HL-60 (cell line): ENCODE data around the gene MAPK10.
"Not testable (repeated sequence)": the region's sequence is repeated elsewhere in the genome, so short reads cannot be mapped to it uniquely, and the experiment has no call there.

ENCODE experiments used
- DNase-seq, 2 experiments: peaks; one replicate each; pipeline ENCODE4 v3.0.0-alpha.2; 2010 to 2020; ENCODE audit warnings: low read depth in 1 of 2, low spot score in 1 of 2
- H3K27ac ChIP-seq: fragments of 250-450 bp; sonication (Bioruptor Pico); replicated peaks from 2 replicates; pipeline ENCODE4 v1.5.1; 2020; ENCODE audit warnings: mild to moderate bottlenecking, moderate library complexity
- H3K27me3 ChIP-seq: fragments of 250-450 bp; sonication (Bioruptor Pico); 2 replicates; pipeline ENCODE4 v1.5.1; 2021; ENCODE audit warnings: mild to moderate bottlenecking, moderate library complexity; ENCODE audit not compliant: insufficient read depth, poor library complexity, severe bottlenecking
- H3K4me3 ChIP-seq: replicated peaks from 2 replicates; pipeline ENCODE4 v1.5.1; 2011; ENCODE audit warnings: mild to moderate bottlenecking, control low read depth, low read length; ENCODE audit not compliant: insufficient read depth
- GABPA ChIP-seq: IDR thresholded peaks from 2 replicates; pipeline ENCODE4 v1.6.1; 2012; ENCODE audit warnings: low read depth
- POLR2AphosphoS5 ChIP-seq: IDR thresholded peaks from 2 replicates; pipeline ENCODE4 v1.6.1; 2012; ENCODE audit warnings: low read depth
- SPI1 ChIP-seq: IDR thresholded peaks from 2 replicates; pipeline ENCODE4 v1.6.1; 2012; ENCODE audit warnings: low read depth, mild to moderate bottlenecking, borderline replicate concordance
- TF ChIP-seq, protein P1 (sequence below): IDR thresholded peaks from one replicate; pipeline ENCODE4 v1.5.1; 2011; ENCODE audit warnings: low read length, control low read depth, inconsistent platforms; ENCODE audit not compliant: insufficient read depth
- TF ChIP-seq, protein P2 (sequence below): IDR thresholded peaks from 2 replicates; pipeline ENCODE4 v1.6.1; 2012; ENCODE audit warnings: low read depth; ENCODE audit not compliant: insufficient replicate concordance

Gene MAPK10

DNA sequence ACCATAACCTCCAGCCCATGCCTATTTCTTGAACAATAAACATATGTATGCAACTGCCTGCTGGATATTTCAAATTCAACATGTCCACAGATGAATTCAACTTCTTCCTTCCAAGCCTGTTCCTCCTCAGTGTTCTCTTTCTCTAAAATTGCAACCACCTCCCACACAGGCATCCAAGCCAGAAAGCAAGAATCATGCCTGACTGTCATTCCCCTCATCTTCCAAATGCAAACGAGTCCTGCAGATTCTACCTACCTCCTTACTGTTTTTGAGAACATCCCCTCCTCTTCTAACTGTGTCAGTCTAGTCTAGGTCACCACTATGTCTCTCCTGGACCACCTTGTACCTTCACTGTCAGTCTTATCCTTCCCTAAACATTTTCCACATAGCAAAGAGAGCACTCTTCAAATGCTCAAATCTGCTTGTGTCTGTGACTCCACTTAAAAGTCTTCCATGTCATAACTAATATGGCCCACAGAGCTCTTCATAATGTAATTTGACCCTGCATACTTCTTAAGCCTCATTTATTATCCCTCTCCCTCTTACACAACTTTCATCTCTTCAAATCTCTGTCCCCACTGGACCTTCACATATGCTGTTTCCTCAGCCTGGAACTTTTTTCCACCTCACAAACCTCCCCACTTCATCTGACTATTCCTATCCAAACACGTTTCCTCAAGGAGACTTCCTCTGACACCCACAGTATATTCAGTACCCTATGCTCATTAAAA lies 25.7 kb downstream of the MAPK10 start:
- H3K4me3 ChIP-seq, result no peak overlapping the region
- TF ChIP-seq, protein P1, sequence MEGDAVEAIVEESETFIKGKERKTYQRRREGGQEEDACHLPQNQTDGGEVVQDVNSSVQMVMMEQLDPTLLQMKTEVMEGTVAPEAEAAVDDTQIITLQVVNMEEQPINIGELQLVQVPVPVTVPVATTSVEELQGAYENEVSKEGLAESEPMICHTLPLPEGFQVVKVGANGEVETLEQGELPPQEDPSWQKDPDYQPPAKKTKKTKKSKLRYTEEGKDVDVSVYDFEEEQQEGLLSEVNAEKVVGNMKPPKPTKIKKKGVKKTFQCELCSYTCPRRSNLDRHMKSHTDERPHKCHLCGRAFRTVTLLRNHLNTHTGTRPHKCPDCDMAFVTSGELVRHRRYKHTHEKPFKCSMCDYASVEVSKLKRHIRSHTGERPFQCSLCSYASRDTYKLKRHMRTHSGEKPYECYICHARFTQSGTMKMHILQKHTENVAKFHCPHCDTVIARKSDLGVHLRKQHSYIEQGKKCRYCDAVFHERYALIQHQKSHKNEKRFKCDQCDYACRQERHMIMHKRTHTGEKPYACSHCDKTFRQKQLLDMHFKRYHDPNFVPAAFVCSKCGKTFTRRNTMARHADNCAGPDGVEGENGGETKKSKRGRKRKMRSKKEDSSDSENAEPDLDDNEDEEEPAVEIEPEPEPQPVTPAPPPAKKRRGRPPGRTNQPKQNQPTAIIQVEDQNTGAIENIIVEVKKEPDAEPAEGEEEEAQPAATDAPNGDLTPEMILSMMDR, result no peak
- TF ChIP-seq, protein P2, sequence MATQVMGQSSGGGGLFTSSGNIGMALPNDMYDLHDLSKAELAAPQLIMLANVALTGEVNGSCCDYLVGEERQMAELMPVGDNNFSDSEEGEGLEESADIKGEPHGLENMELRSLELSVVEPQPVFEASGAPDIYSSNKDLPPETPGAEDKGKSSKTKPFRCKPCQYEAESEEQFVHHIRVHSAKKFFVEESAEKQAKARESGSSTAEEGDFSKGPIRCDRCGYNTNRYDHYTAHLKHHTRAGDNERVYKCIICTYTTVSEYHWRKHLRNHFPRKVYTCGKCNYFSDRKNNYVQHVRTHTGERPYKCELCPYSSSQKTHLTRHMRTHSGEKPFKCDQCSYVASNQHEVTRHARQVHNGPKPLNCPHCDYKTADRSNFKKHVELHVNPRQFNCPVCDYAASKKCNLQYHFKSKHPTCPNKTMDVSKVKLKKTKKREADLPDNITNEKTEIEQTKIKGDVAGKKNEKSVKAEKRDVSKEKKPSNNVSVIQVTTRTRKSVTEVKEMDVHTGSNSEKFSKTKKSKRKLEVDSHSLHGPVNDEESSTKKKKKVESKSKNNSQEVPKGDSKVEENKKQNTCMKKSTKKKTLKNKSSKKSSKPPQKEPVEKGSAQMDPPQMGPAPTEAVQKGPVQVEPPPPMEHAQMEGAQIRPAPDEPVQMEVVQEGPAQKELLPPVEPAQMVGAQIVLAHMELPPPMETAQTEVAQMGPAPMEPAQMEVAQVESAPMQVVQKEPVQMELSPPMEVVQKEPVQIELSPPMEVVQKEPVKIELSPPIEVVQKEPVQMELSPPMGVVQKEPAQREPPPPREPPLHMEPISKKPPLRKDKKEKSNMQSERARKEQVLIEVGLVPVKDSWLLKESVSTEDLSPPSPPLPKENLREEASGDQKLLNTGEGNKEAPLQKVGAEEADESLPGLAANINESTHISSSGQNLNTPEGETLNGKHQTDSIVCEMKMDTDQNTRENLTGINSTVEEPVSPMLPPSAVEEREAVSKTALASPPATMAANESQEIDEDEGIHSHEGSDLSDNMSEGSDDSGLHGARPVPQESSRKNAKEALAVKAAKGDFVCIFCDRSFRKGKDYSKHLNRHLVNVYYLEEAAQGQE, result no peak
- TF ChIP-seq SPI1 (no peak), GABPA (no peak), POLR2AphosphoS5 (no peak)
- H3K27me3 ChIP-seq, result no peaks in the 10 kb centered on the region
- DNase-seq, result no peak
- H3K27ac ChIP-seq, result no peak overlapping the region

DNA sequence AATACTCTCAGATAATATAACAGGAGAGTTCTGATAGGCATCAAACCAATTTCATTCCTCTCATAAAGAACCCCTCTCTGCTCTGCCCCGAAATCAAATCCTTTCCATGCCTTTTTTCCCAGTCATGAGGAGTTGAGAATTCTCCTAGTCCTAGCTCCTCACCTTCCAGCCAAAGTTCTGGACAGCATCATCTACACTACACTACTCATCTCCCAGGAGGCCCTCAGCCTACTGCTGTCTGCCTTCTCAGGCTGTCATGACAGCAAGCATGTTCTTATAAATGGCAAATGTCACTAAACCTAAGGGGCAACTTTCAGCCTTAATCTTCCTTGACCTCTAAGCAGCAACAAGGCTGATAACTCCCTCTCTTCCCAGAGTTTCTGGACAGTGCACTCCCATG lies 26.6 kb downstream of the MAPK10 start:
- no peak for DNase-seq
- Histone ChIP-seq H3K27ac (no peak overlapping the region), H3K27me3 (no peaks in the 10 kb centered on the region), H3K4me3 (no peak overlapping the region)
- no peak for TF ChIP-seq GABPA
- no peak for TF ChIP-seq POLR2AphosphoS5

DNA sequence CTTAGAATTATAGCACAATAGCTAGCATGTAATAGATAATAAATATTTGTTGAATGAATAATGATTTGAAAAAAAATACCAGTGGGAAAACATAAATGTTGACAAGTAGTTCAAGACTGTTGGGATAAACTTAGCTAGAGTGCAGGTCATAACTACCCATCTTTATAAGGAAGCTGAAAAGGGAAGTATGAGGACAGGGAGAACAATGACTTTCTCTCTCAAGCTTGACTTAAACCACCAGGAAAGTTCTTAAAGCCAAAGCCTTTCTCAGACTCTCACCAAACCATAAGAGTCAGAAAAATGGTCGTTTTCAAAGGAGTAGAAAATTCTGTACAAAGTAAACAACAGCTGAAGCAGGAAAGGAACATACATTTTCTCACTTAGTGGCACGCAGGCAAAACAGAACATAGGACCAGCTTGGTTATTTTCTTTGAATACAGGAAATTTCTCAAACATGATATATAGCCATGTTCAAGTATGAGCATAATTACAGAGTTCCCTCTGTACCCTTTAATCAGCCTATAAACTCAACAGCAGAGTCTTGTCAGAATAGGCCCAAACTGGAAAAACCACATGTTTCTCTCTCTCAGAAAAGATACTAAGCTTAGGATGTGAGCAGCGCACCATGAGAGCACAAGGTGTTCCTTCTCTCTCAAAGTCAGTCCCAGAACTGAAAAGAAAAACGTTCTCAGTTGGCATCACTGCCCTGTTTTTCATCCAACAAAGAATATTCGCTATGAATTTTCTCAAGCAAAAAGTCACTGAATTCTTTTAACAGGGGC lies 28.7 kb downstream of the MAPK10 start:
- TF ChIP-seq SPI1 (no peak), GABPA (no peak)
- TF ChIP-seq, protein P2, result no peak
- Histone ChIP-seq H3K27me3 (no peaks in the 10 kb centered on the region), H3K4me3 (no peak overlapping the region), H3K27ac (no peak overlapping the region)
- DNase-seq, result no peak

DNA sequence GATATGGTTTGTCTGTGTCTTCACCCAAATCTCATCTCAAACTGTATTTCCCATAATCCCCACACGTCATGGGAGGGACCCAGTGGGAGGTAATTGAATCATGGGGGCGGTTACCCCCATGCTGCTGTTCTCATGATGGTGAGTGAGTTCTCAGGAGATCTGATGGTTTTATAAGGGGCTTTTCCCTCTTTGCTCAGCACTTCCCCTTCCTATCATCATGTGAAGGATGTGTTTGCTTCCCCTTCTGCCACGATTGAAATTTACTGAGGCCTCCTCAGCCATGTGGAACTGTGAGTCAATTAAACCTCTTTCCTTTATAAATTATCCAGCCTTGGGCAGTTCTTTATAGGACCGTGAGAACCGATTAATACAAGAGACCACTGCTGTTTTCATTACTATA lies 29.4 kb downstream of the MAPK10 start:
- not testable (repeated sequence) for H3K4me3 ChIP-seq, H3K27ac ChIP-seq, DNase-seq, H3K27me3 ChIP-seq

DNA sequence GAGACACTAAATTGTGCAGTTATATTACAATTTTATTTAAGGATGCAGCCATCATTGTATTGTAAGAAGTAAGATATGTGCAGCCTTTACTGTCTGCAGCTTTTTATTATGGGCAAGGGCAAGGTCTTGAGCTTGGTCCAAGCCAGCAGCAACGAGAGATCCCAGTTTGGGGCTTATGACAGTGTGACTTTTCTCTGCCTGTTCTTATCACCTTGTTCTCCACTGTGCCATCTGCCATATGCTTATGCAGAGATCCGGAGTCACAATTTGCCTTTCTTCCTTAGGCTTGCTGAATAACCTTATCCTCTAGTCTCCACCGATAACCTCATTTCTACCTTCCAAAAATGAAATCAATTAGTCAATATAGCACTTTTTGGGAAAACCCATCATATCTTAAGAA lies 30.4 kb downstream of the MAPK10 start:
- TF ChIP-seq GABPA, result no peak
- TF ChIP-seq POLR2AphosphoS5, result no peak
- TF ChIP-seq SPI1, result no peak
- Histone ChIP-seq H3K27ac (no peak overlapping the region), H3K4me3 (no peak overlapping the region), H3K27me3 (no peaks in the 10 kb centered on the region)
- no peak for DNase-seq
